Anterior cingulate cortex (tissue), 58 donors: ENCODE data around the gene ITK.

Experiments
- DNase-seq, 58 donors: peaks; one replicate each; lab custom pipeline; 2025; lab: John Stamatoyannopoulos, UW

Gene ITK

DNA sequence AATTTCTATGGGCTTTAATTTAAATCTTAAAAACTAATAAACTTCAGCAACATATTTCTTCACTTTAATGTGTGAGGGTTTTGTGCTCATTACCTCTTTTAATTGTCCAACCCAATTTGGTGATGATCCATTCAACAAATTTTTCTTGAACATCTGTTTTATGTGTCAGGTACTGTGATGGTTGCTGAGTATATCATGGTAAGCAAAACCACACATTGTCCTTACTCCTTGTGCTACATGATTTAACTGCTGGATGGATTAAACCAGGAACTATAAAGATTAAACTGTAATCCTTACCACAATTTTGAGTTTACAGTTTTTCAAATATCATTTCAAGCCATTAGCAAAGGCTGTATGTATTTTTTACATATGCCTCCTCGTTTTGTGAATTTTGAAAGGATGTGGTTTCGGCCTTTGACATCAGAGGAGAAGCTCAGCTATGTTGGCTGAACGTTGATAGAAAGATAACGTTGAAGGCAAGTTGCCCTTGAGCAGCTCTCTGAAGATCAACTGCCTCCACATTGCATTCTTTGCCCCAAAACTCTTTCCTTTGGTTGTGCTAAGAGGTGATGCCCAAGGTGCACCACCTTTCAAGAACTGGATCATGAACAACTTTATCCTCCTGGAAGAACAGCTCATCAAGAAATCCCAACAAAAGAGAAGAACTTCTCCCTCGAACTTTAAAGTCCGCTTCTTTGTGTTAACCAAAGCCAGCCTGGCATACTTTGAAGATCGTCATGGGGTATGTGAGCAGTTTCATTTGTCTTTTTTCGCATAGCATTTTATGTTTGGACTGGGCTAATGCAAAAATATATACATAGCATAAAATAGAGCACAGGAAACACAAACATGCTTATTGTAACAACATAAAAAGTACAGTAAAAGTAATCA is at the start of gene ITK:
Gene ITK (plus strand): TSS at position 467 of the 891 bp plus-strand sequence. CDS start 138 bp downstream, at position 605.
- no peak for DNase-seq

DNA sequence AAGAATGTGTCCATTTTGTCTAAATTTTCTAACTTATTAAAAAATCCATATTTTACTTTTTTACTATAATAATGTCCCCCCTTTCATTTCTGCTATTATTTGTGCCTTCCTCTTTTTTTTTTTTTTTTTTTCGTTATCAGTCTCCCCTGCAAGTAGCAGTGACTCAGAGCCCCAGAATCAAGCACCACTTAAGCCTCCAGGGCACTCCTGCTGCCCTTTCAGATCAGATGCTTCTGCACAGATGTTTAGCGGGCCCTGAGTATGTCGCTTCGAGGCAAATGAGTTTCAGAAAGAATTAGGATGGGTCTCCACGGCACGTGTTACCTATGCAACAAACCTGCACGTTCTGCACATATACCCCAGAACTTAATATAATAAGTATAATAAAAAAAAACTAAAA is 49.7 kb upstream of the ITK start:
- no peak for DNase-seq

DNA sequence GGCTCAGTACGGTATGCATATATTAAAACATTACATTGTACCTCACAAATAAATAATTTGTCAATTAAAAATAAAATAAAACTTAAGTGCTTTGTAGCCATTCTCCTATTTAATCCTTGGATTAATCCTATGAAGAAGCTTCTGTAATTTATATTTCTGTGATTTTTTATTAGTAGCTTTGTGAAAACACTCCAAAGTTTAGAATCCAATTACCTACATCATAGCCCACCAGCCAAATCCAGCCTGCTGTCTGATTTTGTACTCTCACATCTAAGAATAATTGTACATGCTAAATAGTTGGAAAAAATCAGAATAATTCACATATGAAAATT is 48.4 kb upstream of the ITK start:
- DNase-seq: no peak

DNA sequence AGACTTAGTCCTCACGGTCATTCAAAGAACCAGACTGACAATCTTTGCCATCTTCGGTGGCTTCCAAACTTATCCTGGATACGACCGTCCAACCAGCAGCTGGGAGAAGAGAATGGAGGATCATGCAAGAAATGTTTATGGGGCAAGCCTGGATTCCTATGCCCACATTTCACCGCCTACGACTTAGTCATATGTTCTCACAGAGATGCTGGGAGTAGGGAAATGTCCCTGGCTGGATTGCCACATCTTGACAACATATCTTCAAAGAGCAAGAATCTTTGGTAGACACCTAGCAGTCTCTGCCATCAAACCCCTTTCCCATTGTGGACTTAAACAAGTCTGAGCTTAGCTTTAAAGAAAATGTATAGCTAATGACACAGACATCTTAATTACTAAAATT is 42.9 kb upstream of the ITK start:
- DNase-seq: peak in 3 of 58 donors; percentile 2 to 37 (median 4)

DNA sequence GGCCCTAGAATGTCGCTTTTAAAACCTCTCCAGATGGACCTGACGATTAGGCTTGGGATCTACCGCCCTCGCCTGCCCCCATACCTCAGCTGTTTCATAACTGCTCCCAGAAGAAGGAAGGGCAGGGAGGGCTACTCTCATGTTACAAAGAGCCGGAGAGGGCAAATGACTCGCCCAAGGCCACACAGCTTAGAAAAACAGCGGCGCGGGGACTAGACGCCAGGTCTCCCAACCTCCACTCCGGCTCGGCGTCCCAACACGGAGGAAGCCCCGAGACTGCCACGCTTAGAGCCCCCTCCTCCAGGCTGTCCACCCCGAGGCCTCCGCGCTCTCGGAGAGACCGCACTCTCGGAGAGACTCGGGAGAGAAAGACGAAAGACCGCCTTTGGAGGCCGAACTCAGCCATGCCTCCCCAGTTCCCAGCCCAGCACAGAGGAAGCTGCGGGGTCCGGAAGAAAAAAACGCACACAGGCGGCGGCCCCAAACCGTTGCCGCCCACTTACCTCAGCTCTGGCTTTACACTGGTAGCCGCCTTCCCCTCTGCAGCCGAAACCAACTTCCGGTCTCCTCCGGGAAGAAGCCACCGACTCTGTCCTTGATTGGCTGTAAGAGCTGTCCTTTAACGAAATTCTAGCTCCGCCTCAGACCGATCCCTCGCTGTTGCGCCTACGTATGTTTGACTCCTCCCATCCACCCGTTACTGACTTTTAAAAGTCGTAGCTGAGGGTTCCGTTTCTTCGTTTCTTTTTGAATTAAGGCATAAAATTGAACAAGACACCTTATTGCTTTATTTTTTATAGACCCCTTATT is 38.1 kb upstream of the ITK start, which contains the start of gene MED7:
Gene MED7 (minus strand): TSS at position 549 of the 810 bp plus-strand sequence. CDS start 3,434 bp downstream, outside the sequence.
- DNase-seq: peak; percentile 26 to 99 (median 89)

DNA sequence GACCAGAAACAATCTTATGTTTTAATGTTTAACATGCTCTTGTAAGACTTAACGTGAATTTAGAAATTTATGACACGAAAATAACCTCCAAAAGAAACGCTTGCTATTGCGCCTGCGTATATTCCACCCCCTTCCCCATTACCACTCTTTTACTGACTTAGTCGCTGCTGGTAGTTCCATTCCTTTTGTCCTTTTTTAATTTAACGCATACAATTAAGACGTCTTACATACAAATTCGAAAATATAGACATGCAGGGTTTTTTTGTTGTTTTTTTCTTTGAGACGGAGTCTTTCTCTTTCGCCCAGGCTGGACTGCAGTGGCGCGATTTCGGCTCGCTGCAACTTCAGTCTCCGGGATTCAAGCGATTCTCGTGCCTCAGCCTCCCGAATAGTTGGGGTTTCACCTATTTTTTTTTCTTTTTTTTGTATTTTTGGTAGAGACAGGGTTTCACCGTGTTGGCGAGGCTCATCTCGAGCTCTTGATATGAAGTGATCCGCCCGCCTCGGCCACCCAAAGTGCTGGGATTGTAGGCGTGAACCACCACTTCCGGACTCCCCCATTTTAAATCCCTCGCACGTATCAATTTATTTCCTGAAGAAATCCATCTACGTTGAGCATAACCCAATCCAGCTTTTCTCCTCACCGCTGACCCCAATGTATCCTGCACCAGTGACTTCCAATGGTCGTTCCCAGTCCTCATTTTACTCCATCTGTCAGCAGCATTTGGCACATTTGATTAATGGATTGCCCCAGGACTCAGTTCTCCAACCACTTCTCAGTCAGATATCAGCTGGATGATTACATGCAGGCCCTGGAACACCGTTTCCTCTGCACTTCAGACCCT is 37.3 kb upstream of the ITK start:
- peak in 47 of 58 donors; percentile 4 to 81 (median 50) for DNase-seq

DNA sequence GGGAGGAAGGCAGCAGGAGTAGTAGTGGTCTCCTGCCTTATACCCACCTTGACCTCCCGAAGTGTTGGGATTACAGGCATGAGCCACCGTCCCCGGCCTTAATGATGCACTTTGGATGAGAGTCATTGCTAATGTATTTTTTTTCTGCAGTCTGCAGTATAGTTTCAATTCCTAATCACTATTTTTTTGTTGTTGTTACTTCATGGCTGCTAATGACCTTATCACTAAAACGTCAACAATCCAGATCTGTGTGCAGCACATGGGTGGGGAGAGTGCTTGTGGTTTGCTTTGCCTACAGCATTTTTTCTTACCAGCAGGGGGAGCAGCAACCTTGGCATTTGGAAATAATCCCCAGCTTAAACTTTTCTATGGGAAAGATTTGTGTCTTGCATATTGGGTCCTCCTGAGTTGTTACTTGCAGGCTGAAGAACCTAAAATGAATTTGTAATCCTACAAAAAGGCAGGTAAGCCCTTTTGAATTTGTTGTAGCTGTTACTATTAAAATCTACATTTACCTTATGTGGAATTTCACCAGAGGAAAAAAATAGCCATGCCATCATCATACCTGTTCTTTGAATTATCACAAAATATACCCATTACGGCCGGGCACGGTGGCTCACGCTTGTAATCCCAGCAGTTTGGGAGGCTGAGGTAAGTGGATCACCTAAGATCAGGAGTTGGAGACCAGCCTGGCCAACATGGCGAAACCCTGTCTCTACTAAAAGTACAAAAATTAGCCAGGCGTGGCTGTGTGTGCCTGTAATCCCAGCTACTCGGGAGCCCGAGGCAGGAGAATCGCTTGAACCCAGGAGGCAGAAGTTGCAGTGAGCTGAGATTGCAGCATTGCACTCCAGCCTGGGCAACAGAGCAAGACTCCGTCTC is 31.7 kb upstream of the ITK start:
- DNase-seq: peak in 52 of 58 donors; percentile 0 to 75 (median 24)

DNA sequence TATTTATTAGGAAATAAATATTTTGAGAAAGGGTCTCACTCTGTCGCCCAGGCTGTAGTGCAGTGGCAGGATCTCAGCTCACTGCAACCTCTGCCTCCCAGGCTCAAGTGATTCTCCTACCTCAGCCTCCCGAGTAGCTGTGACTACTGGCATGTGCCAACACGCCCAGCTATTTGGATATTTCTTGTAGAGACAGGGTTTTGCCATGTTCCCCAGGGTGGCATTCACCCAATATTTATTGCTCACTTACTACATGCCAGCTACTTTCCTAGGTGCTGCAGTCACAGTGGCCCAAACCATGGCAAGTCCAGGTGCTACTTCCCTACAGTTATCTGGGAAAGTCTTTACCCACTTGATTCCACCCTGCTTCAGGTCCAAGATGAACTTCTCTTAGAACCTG is 29.6 kb upstream of the ITK start:
- DNase-seq: no peak

DNA sequence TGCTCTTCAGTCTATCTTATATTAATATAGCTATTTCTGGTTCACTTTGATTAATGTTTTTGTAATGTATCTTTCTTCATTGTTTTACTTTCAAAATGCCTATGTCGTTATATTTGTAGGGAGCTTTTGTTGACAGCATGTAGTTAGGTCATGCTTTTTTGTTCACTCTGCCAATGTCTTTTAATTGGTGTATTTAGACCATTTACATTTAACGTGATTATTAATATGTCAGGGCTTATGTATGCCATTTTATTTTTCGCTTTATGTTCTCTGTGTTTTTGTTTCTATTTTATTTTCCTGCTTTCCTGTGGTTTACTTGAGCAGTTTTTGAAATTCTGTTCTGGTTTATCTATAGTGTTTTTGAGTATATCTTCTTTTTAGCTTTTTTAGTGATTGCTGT is 25.3 kb upstream of the ITK start:
- DNase-seq: no peak

DNA sequence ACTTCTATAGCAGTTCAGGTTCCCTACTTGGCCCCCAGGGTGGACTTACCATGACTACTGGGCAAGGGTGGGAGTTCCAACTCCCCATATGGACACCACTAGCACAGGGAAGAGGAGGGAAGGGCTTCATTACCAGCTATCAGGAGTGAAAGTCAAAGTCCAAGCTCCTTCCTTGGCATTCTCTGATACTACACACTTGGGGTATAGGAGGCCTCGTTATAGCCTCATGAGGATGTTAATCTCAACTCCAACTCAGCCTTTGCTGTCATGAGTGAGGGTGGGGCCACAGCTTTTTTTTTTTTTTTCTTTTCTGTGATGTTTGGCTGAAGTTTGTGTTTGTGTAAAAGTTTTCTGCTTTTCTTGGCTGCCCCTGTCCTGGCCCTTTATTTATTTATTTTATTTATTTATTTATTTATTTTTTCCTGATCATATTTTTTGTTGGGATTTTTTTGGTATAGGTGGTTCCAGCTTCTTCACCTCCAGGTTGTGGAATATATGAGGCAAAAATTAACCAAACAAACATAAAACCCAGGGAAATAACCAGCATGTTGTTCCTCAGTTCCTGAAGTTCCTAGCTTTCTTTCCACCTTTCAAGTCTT is 23.2 kb upstream of the ITK start:
- no peak for DNase-seq

DNA sequence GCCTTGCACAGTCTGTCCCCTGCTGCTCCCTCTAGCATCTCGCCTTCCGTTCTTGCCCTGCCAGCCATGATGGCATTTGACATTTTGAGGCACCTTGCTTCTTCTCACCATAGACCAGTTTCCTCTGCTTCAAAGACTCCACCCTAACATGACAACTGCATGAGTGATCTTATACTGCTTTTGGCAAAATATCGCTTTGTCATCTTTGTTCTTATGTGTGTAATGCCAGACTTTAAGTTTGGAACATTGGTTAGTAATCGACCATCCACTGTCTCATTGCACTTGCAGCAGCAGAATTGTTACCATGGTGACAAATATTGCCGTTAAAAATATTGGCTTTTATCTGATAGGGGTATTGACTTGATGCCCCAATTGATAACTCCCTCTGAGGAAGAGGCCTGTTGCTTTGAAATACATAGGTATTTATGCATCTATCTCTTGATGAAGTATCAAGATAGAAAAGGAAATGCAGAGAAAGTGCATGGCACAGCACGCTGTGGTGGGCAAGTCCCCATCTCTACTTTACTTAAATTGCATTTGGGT is 21.4 kb upstream of the ITK start:
- no peak for DNase-seq

DNA sequence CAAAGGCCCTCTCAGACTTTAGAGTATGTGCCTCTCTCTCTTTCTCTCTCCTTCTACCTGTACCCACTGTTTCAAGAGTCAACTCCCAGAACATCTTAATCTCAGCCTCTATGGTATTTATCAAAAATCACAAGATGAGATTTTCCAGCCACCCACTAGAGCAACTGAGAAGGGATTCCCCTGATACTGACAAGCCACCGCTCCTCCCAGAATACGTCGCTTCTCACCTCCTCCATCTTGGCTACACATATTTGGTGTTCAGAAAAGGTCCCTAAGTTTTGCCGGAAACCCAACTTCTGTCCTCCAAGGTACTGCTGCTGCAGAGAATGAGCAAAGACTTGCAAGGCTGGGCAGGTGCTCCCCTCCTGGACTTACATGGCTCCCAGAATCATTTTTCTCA is 20.6 kb upstream of the ITK start:
- no peak for DNase-seq

DNA sequence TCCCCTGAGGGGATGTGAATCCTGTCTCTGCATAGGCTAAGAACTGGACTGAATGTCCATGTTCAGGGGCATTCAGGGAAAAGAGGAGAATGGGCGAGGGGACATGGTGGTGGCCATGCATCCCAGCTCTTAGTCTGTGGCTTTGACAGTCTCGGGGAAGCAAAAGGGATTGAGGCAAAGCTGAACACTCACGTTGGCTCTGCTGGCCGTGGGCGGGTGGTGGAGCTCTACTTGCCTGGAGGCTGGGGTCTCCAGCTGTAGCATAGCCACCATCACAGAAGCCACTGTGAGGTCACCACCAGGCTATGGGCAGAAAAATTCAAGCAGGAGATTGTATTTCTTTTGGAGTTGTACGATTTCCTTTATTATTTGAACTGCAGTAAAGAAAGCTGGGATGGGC is 18.6 kb upstream of the ITK start:
- no peak for DNase-seq

DNA sequence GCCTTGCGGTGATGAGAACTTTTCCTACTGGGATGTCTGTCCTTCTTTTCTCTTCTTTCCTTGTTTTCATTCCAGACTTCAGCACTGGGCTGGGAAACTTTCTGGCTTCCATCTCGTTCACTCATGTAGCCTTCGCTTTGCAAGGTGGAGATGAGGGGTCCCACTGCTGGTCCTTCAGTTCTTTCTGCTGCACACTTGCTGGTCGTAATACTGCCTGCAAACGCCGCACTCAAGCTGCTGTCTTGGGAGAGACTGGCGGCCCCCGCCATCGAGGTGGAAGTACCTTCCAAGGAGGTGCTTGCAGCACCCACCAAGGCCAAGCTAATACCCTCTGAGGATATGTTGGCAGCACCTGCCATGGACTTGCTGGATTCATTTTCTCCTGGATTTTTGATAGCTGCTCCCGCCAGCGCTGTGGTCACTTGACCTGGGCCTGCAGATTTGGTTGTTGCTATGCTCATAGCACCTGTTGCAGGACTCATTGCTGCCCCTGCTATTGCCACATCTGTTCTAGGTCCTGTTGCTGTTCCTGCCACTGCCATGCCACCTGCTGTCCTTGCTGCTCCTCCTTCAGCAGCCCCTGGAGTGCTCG is 17.6 kb upstream of the ITK start:
- no peak for DNase-seq

DNA sequence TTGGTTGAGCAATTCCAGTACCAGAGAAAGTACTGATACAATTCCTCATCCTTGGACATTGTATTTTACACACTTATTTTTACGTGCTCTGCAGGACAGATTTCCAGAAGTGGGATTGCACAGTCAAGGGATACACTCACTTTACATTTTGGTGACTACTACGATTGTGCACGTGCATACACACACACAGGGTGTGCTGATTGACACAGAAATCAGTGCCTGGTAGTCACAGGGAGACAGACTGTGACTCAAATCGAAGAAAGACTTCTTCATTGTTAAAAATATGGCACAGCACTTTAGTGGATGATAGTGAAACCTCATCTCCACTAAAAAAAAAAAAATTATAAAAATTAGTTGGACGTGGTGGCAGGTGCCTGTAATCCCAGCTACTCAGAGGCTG is 16.1 kb upstream of the ITK start:
- no peak for DNase-seq

DNA sequence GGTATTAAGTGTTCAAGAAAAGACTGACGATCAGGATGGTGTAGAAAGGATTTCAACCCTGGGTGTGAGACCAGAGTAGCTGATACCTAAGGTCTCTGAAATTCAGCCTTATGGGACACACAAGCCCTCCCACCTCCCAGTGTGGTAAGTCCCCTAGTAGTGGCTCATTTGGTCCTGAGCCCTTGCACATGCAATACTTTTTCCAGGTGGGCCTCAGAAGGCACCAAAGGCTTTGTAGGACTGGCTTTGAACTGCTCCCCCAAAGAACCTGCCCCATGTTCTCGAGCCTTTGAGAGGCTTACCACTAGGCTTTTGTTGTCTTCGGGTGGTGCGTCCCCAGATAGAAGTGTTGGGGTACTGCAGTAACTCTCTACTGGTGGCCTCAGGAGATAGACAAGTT is 15.4 kb upstream of the ITK start:
- no peak for DNase-seq

DNA sequence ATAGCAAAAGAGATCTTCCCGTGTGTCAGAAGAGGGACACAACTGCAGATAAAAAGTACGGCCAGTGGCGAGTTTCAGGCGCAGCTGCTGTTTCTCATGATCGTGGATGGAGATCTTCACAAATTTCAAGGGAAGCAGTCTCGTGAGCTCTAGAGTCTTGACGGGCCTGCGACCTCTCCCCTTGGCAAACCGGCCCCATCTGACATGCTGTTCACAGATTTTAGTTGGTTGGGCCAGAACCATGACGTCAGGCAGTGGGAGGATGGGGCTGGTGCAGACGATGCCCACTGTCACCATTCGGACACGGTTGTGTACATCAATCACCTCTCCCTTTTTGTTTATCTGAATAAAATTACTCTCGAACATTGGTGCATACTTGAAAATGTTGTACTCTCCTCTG is 15.0 kb upstream of the ITK start:
- DNase-seq: no peak
